ENCODE data around the gene TSPAN6.

Gene TSPAN6

DNA sequence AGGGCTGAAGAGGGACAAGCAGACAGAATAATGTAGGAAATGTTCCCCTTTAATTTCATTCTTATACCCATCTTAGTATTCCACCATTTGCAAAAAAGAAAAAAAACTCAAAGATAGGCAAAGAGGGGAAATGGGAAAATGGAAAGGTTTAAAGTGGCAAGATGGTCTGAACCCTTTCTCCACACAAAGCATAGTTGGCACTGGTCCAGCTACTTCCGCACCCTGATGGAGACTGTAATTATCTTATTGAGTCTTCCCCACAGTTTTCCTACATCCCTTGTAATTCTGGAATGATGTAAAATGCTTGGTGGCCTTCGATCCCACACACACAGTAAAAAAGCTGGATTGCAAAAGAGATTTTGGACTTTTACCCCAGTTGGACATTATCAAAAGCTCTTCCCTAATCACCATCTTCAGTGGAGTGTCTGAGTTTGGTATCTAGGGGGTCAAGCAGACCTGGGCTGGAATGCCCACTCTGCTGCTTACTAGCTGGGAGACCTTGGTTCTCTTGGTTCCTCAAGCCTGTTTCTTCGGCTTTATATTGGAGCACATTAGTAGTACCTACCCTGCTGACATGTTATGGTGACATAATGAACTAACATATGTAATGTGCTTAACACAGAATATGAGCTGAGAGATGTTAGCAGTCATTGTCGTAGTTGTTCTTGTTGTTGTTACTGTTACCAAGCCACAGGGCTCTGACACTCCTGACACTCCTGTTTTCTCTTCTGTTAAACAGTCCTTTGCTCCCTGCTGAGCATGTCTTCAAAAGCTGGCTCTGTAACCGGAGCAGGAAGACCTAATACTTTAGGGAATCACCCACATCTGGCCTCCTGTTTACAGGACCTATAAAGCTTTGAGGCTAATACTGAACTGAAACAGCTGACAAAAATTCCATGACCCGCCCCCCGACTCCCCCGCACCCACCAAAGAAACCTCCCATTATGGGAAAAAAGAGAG is 12.1 kb upstream of the TSPAN6 start:
- no peak for ATAC-seq

DNA sequence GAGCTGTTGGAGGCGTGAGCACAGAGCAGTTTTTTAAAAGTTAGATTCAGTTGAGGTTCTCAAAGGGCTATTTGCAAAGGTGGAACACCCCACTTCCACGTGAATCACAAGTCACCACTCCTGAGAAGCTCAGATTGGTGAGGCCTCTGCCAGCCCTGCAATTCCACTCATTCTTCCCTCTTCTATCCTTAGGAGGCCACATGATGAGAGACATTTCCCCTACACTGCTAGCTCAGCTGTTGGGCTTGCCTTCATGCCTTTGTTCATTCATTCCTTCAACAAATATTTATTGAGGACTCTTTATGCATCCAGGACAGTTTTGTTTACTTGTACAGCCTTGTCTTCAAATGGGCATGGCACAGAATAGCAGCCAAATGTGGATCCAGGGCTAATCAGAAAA is 11.1 kb upstream of the TSPAN6 start:
- no peak for ATAC-seq

More for the DNA sequence above, 12.1 kb upstream of the TSPAN6 start:
- TF ChIP-seq TOX (CRISPR knock-in tag; IDR thresholded peaks at IDR 0.05; ENCODE audit: borderline replicate concordance) = no peak
- TF ChIP-seq ESRRG (CRISPR knock-in tag; IDR thresholded peaks at IDR 0.05) = no peak
- no peak for TF ChIP-seq ARNTL (CRISPR knock-in tag; IDR thresholded peaks at IDR 0.05; ENCODE audit: borderline replicate concordance, low read depth)
- TF ChIP-seq OSR1 (CRISPR knock-in tag; IDR thresholded peaks at IDR 0.05) = no peak
- no peak for TF ChIP-seq ZNF8 (CRISPR knock-in tag; IDR thresholded peaks at IDR 0.05)

DNA sequence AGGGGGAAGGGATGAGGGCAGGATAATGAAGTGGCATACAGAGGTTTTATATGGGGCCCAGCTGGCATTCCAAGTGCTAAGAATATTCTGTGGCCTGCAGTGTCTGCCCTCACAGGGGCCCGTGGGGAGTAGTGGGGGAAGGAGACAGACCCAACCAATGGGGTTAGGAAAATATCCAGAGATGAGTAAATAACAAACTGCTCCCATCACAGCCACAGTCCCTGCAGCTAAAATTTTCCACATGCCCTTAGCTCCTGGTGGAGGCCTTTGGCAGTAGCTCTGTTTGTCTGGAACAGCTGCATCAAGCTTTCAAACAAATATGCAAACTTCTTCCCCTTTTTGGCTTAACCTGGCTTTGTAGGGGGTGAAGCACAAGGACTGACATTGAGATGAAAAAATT is 10.5 kb upstream of the TSPAN6 start:
- ATAC-seq = no peak
- TF ChIP-seq ARNTL (CRISPR knock-in tag; IDR thresholded peaks at IDR 0.05; ENCODE audit: borderline replicate concordance, low read depth) = no peak
- no peak for TF ChIP-seq ZC3H10 (CRISPR knock-in tag; IDR thresholded peaks at IDR 0.05)
- no peak for TF ChIP-seq ESRRG (CRISPR knock-in tag; IDR thresholded peaks at IDR 0.05)
- no peak for TF ChIP-seq GLIS3 (CRISPR knock-in tag; IDR thresholded peaks at IDR 0.05)
- no peak for TF ChIP-seq ZNF8 (CRISPR knock-in tag; IDR thresholded peaks at IDR 0.05)
- TF ChIP-seq, protein P1, sequence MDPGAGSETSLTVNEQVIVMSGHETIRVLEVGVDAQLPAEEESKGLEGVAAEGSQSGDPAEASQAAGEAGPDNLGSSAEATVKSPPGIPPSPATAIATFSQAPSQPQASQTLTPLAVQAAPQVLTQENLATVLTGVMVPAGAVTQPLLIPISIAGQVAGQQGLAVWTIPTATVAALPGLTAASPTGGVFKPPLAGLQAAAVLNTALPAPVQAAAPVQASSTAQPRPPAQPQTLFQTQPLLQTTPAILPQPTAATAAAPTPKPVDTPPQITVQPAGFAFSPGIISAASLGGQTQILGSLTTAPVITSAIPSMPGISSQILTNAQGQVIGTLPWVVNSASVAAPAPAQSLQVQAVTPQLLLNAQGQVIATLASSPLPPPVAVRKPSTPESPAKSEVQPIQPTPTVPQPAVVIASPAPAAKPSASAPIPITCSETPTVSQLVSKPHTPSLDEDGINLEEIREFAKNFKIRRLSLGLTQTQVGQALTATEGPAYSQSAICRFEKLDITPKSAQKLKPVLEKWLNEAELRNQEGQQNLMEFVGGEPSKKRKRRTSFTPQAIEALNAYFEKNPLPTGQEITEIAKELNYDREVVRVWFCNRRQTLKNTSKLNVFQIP (CRISPR knock-in tag; IDR thresholded peaks at IDR 0.05; ENCODE audit: borderline replicate concordance, low read depth) = no peak
- TF ChIP-seq, protein P2, sequence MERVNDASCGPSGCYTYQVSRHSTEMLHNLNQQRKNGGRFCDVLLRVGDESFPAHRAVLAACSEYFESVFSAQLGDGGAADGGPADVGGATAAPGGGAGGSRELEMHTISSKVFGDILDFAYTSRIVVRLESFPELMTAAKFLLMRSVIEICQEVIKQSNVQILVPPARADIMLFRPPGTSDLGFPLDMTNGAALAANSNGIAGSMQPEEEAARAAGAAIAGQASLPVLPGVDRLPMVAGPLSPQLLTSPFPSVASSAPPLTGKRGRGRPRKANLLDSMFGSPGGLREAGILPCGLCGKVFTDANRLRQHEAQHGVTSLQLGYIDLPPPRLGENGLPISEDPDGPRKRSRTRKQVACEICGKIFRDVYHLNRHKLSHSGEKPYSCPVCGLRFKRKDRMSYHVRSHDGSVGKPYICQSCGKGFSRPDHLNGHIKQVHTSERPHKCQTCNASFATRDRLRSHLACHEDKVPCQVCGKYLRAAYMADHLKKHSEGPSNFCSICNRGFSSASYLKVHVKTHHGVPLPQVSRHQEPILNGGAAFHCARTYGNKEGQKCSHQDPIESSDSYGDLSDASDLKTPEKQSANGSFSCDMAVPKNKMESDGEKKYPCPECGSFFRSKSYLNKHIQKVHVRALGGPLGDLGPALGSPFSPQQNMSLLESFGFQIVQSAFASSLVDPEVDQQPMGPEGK (CRISPR knock-in tag; IDR thresholded peaks at IDR 0.05; ENCODE audit: borderline replicate concordance) = no peak
- TF ChIP-seq TOX (CRISPR knock-in tag; IDR thresholded peaks at IDR 0.05; ENCODE audit: borderline replicate concordance) = no peak
- no peak for TF ChIP-seq RARB (CRISPR knock-in tag; IDR thresholded peaks at IDR 0.05)
- TF ChIP-seq, protein P3, sequence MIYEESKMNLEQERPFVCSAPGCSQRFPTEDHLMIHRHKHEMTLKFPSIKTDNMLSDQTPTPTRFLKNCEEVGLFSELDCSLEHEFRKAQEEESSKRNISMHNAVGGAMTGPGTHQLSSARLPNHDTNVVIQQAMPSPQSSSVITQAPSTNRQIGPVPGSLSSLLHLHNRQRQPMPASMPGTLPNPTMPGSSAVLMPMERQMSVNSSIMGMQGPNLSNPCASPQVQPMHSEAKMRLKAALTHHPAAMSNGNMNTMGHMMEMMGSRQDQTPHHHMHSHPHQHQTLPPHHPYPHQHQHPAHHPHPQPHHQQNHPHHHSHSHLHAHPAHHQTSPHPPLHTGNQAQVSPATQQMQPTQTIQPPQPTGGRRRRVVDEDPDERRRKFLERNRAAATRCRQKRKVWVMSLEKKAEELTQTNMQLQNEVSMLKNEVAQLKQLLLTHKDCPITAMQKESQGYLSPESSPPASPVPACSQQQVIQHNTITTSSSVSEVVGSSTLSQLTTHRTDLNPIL (CRISPR knock-in tag; IDR thresholded peaks at IDR 0.05; ENCODE audit: low read depth) = no peak
- TF ChIP-seq, protein P4, sequence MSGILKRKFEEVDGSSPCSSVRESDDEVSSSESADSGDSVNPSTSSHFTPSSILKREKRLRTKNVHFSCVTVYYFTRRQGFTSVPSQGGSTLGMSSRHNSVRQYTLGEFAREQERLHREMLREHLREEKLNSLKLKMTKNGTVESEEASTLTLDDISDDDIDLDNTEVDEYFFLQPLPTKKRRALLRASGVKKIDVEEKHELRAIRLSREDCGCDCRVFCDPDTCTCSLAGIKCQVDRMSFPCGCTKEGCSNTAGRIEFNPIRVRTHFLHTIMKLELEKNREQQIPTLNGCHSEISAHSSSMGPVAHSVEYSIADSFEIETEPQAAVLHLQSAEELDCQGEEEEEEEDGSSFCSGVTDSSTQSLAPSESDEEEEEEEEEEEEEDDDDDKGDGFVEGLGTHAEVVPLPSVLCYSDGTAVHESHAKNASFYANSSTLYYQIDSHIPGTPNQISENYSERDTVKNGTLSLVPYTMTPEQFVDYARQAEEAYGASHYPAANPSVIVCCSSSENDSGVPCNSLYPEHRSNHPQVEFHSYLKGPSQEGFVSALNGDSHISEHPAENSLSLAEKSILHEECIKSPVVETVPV (CRISPR knock-in tag; IDR thresholded peaks at IDR 0.05) = no peak
- no peak for TF ChIP-seq CSDC2 (CRISPR knock-in tag; IDR thresholded peaks at IDR 0.05)

More for the DNA sequence above, 11.1 kb upstream of the TSPAN6 start:
- TF ChIP-seq CSDC2 (CRISPR knock-in tag; IDR thresholded peaks at IDR 0.05) = no peak
- TF ChIP-seq, protein P5, sequence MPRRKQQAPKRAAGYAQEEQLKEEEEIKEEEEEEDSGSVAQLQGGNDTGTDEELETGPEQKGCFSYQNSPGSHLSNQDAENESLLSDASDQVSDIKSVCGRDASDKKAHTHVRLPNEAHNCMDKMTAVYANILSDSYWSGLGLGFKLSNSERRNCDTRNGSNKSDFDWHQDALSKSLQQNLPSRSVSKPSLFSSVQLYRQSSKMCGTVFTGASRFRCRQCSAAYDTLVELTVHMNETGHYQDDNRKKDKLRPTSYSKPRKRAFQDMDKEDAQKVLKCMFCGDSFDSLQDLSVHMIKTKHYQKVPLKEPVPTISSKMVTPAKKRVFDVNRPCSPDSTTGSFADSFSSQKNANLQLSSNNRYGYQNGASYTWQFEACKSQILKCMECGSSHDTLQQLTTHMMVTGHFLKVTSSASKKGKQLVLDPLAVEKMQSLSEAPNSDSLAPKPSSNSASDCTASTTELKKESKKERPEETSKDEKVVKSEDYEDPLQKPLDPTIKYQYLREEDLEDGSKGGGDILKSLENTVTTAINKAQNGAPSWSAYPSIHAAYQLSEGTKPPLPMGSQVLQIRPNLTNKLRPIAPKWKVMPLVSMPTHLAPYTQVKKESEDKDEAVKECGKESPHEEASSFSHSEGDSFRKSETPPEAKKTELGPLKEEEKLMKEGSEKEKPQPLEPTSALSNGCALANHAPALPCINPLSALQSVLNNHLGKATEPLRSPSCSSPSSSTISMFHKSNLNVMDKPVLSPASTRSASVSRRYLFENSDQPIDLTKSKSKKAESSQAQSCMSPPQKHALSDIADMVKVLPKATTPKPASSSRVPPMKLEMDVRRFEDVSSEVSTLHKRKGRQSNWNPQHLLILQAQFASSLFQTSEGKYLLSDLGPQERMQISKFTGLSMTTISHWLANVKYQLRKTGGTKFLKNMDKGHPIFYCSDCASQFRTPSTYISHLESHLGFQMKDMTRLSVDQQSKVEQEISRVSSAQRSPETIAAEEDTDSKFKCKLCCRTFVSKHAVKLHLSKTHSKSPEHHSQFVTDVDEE (CRISPR knock-in tag; IDR thresholded peaks at IDR 0.05) = no peak

DNA sequence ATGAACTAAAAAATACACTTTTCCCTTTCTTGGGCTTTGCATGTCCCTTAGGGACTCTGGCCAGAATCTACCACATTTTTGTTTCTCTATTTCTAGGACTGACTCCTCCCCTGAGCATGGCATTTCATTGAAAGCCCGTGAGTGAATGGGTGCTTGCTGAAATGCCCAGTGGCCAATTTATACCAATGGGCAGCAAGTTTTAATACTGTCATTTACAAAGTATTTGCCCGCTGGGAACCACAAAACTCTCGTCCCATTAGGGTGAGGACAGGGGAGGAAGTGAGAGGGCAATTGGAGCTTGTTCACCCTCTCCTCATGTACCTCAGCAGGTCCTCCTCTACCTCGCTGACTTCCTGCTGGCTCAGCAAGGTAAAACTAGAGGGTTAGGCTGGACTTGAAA is 8.5 kb upstream of the TSPAN6 start:
- TF ChIP-seq TOX (CRISPR knock-in tag; IDR thresholded peaks at IDR 0.05; ENCODE audit: borderline replicate concordance) (no peak), ARNTL (CRISPR knock-in tag; IDR thresholded peaks at IDR 0.05; ENCODE audit: borderline replicate concordance, low read depth) (no peak), ISL1 (CRISPR knock-in tag; IDR thresholded peaks at IDR 0.05) (no peak), OSR1 (CRISPR knock-in tag; IDR thresholded peaks at IDR 0.05) (no peak), ZNF565 (CRISPR knock-in tag; conservative IDR thresholded peaks at IDR 0.05; ENCODE audit: low read depth) (no peak), BACH2 (CRISPR knock-in tag; IDR thresholded peaks at IDR 0.05; ENCODE audit: borderline replicate concordance) (no peak), PPARA (CRISPR knock-in tag; IDR thresholded peaks at IDR 0.05; ENCODE audit: borderline replicate concordance) (no peak), TCF4 (CRISPR knock-in tag; IDR thresholded peaks at IDR 0.05; ENCODE audit: borderline replicate concordance) (no peak), ZNF8 (CRISPR knock-in tag; IDR thresholded peaks at IDR 0.05) (no peak), ESRRG (CRISPR knock-in tag; IDR thresholded peaks at IDR 0.05) (no peak), CSDC2 (CRISPR knock-in tag; IDR thresholded peaks at IDR 0.05) (no peak), ZNF70 (CRISPR knock-in tag; IDR thresholded peaks at IDR 0.05) (no peak), GLIS3 (CRISPR knock-in tag; IDR thresholded peaks at IDR 0.05) (no peak), ZFP30 (CRISPR knock-in tag; IDR thresholded peaks at IDR 0.05) (no peak)
- TF ChIP-seq, protein P1 (CRISPR knock-in tag; IDR thresholded peaks at IDR 0.05; ENCODE audit: borderline replicate concordance, low read depth) = no peak
- TF ChIP-seq, protein P4 (CRISPR knock-in tag; IDR thresholded peaks at IDR 0.05) = no peak
- no peak for ATAC-seq

Measured in SK-N-SH treated with all-trans-retinoic acid at 6 μM for 48 hours (cell line).